Left cardiac atrium (tissue), 4 donors: ENCODE measurements around the gene TMCC1. TPM values are rescaled to one million over a fixed set of nuclear protein-coding genes. Genes with fewer than 3 reads are reported as not detected.
"Not testable (repeated sequence)": the region's sequence is repeated elsewhere in the genome, so short reads cannot be mapped to it uniquely, and the experiment has no call there.

Experiments
- ATAC-seq, 2 donors: fragments of 200-7000 bp; cut with Tn5 transposase; one replicate each; pipeline ENCODE4 v1.9.1; 2020; ENCODE audit warnings: mild to moderate bottlenecking in 2 of 2, moderate library complexity in 2 of 2
- DNase-seq: peaks from one replicate; pipeline ENCODE4 v3.0.0-alpha.2; 2020
- intact Hi-C, 2 donors: fragments of 100-400 bp; cut with DNase I; formaldehyde crosslinking; loops; one replicate each; pipeline versions ENCODE4 v1.14.1 to v1.15.1; 2022 to 2023
- total RNA-seq, 2 donors: library from RNA; stranded (reverse); fragmentation: NEBNext Ultra II Directional; extraction: Animal tissue kit (Norgen Biotek cat#: 25700); gene quantifications; one replicate each; pipeline ENCODE4 v1.2.1, GENCODE V29; 2021
- donor health status: DM: no; HTN: yes; CAD: no.
- donor health status: DM: no; HTN: yes; CAD: no; lungs with severe emphysema.
- donor health status: DM: yes; HTN: yes; CAD: no.
- donor health status: Dilated cardiomyopathy.

TMCC1 gene
- total RNA-seq, 2 donors from 2014 or later, result 30.0 to 34.2 TPM

GRCh38 chr3:129795186-129796010, 98.1 kb downstream of the TMCC1 start:
- ATAC-seq, result peak in 1 of 2 donors; percentile 29
- no peak for DNase-seq
- intact Hi-C loops, result no loop called here

DNA sequence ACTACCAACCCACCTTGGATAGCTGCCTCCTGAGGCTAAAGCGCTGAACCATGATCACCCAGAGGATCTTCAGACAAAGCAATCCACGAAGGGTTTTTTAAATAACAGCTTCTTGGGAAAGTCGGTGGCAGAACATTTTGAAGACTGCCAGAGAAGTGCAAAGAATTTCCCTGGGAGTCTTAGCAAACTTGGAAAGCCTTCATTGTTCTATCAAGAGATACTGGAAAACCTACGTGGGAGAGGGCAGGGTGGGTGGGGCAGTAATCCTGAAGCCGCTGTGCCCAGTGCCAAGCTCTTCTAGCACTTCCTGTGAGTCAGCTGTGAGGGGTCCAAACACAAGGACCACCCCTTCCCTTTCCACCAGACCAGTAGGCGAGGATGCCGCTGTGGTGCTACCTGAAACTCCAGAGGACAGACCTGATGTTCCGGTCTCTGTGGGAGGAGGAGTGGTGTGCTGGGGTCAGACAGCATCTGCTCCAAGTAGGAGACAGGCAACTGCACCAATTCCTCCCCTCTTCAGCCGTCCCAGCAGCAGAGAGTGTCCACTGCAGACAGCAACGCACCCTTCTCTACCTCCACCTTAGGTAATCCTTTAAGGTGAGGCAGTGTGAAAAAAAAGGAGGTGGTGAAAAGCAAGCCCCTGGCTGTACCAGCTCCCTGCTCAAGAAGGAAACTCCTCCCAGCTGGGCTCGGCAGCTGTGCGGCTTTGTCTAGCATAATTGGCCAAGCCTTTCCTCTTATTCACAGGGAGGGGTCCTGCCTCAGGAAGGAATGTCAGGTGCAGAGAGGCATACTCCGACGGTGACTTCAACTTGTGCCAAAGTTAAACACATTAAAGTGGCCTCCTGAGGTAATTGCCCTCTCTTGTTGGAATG, 99.0 kb downstream of the TMCC1 start:
- DNase-seq (peak; percentile 52), ATAC-seq (peak; percentile 59 to 87)
- intact Hi-C loops, result no loop called here

- intact Hi-C loops, result no loop called here
- ATAC-seq (peak; percentile 30 to 61), DNase-seq (peak; percentile 33)
Observed at GRCh38 chr3:129793942-129794310, 99.6 kb downstream of the TMCC1 start.

DNA sequence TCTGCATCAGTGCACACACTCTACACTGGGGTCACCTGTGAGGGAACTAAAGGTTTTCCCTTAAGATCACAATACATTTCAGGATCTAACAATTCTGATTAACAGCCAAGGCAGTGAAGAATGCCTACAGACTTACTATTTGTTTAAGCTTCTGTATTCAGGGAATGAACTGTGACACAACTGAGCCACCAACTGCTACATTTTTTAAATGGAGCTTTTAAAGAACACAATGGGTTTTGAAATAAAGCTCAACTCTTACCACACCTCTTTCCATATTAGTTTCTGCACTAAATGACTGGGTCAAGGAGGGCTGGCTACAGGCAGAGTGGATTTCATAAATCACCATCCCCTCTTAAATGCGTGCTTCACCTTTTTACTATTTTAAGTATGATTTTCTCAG, 100.2 kb downstream of the TMCC1 start:
- intact Hi-C loops, result no loop called here
- ATAC-seq, result peak in 1 of 2 donors; percentile 44
- DNase-seq, result no peak

DNA sequence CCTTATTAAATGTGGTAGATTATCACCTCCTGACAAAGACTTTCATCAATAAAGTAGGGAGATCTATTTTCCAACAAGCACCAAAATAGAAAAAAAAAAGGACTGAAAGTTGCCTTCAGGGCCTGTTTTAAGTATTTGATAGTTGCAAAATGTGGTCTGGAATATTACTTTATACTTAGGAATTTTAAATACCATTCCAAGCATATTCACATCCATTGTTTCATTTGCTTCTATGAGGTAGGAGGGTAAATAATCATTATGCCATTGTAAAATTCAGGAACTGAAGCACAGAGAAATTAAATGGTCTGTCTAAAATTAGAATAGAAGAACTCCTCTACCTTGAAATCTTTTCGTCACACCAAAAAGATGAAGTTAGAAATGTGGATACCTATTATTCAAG, 110.0 kb downstream of the TMCC1 start:
- ATAC-seq (no peak), DNase-seq (no peak)
- intact Hi-C loops, result no loop called here

- intact Hi-C loops, result no loop called here
- no peak for DNase-seq
- no peak for ATAC-seq
Observed at GRCh38 chr3:129778871-129779270, 114.6 kb downstream of the TMCC1 start.

DNA sequence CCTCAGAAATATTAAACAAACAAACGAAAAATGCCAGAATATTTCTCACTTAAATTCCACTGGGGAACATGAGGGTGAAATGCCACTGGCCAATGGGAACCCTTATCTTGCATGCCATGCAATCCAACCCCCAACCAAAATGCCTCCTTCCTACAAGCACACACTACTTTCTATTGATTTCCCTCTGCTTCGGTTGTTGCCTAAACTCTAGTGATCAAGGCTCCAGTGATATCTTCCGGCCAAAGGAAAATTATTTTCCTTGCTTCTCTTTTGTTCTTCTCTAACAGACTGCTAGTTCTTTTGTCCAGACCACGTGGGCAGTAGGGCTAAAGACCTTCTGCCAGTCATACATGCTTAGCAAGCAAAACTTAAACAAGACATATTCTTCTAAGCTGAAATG, 115.7 kb downstream of the TMCC1 start:
- intact Hi-C loops, result no loop called here
- ATAC-seq, result no peak
- DNase-seq, result no peak

- no peak for DNase-seq
- intact Hi-C loops, result no loop called here
- ATAC-seq, result no peak
Observed at GRCh38 chr3:129775870-129776269, 117.6 kb downstream of the TMCC1 start.

DNA sequence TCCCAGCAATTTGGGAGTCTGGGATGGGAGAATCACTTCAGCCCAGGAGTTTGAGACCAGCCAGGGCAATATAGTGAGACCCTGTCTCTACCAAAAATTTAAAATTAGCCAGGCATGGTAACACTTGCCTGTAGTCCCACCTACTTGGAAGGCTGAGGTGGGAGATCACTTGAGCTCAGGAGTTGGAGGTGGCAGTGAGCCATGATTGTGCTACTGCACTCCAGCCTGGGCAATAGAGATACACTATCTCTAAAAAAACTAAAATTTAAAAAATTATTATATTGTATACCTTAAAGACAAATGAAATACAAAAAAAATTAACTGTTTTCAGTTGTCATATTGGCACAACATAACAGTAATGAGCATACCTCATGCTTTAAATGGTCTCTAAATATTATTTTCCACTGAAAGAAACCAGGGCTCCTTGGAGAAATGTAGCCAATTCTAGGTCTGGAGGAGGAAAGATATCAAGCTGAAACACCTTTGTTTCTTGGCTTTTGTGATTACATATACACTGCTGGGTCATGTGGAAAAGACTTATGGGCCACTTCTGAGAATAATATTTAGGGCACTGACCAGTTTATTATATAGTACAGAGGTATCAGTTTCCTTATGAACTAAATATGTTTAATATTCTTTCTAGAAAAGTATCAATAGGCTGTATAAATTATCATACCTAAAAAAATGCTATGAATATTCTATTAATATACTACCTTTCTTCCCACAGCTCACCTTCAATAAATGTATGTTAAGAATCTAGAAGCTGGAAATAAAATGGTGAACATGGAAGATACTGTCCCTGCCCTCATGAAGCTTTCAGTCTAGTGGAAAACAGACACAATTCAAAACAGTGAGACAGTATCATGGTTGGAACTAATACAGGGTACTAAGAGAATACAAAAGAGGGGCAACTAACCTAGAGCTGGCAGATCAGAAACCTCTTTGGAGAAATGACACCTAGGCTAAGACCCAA, 119.5 kb downstream of the TMCC1 start:
- intact Hi-C loops, result no loop called here
- ATAC-seq (no peak), DNase-seq (no peak)

DNA sequence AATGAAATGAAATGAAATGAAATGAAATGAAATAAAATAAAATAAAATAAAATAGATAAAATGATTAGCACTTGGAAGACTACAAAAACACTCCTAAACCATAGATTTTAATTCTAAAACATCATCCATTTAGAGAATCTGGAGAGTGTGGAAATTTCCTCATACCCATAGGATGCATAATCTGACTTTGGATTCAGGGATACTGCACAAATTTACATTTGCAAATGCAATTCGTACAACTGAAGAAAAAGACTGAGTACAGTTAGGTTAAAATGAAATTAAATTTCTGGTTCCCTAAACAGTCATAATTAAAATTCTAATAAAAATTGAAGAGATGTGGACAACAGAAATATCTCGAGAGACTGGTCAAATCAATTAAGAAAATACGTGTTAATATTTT, 122.9 kb downstream of the TMCC1 start:
- no peak for ATAC-seq
- intact Hi-C loops, result no loop called here
- no peak for DNase-seq

- intact Hi-C loops, result no loop called here
- DNase-seq, result no peak
- ATAC-seq, result no peak
Observed at GRCh38 chr3:129769616-129770015, 123.9 kb downstream of the TMCC1 start.

DNA sequence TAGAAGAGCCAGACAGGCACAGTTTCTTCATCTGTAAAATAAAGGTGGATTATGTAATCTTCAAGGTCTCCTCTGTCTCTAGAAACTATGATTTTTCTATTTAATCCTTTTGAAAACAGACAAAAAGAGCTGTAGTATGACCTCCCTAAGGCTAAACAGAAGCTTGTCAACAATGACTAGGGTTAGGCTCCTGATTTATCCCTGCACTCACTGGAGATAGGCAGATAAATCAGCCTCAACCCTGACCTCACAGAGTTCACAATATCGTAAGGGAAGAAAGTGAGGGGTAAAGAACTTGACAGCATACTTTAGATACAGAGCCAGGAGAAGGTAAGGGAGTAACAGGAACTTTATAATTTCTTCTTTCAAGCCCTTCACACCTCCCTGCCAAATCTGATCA, 124.8 kb downstream of the TMCC1 start:
- DNase-seq (no peak), ATAC-seq (no peak)
- intact Hi-C loops, result no loop called here

DNA sequence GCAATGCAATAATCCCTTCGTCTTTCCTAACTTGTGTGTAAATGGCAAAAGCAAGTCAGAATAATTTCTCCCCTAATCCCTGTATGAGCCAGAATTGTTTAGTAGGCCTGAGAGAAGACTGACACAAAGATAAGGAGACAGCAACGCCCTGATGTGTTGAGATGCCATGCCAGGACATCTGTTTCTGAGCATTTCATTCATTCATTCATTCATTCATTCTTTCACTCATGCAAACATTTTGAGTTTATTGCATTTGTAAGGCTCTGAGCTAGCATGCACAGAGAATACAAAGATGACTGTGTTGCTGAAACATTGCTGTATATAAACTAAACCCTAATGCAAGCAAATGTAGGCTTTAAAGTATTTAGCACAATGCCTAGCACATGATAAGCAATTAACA, 127.4 kb downstream of the TMCC1 start:
- intact Hi-C loops, result no loop called here
- no peak for DNase-seq

GRCh38 chr3:129764090-129764489, 129.4 kb downstream of the TMCC1 start:
- intact Hi-C loops, result no loop called here
- ATAC-seq (no peak), DNase-seq (no peak)

More for the DNA sequence above, 127.4 kb downstream of the TMCC1 start:
- ATAC-seq, result no peak

DNA sequence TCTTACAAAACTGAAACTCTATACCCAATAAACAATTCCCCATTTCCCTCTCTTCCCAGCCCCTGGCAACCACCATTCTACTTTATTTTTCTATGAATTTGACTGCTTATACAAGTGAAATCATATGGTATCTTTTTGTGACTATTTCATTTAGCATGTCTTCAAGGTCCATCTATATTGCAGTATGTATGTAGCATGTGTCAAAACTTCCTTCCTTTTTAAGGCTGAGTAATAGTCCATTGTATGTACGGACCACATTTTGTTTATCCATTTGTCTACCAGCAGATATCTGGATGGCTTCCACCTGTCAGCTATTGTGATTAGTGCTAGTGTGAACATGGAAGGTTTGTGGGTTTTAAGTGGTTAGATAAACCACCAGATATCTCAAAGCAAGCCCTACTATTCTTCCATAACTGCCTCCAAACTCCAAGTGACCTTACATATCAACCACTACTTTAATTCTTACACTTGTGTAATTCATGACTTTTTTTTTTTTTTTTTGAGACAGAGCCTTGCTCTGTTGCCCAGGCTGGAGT, 134.7 kb downstream of the TMCC1 start:
- ATAC-seq, result no peak
- DNase-seq, result no peak
- intact Hi-C loops, result no loop called here

- intact Hi-C loops, result no loop called here
- DNase-seq (no peak), ATAC-seq (no peak)
Observed at GRCh38 chr3:129758306-129758705, 135.2 kb downstream of the TMCC1 start.

- no peak for DNase-seq
- intact Hi-C loops, result no loop called here
- peak in 1 of 2 donors; percentile 27 for ATAC-seq
Observed at GRCh38 chr3:129756871-129757270, 136.6 kb downstream of the TMCC1 start.

- ATAC-seq, intact Hi-C loops, DNase-seq: not testable (repeated sequence)
Observed at GRCh38 chr3:129751105-129751504, 142.4 kb downstream of the TMCC1 start.

GRCh38 chr3:129749692-129750091, 143.8 kb downstream of the TMCC1 start:
- ATAC-seq, result no peak
- DNase-seq, result no peak
- intact Hi-C loops, result no loop called here
